Peyer's patch (tissue), 4 donors: ENCODE measurements around the gene TBC1D7.

ENCODE experiments used
- CTCF ChIP-seq, 6 experiments: fragments of 450-650 bp in 4 of 6; fragments of 200-600 bp in 2 of 6; sonication (generic) in 1 of 6; IDR thresholded peaks; one replicate each; pipeline ENCODE4 v1.5.1; 2017 to 2019; ENCODE audit warnings: antibody characterized with exemption in 6 of 6, mild to moderate bottlenecking in 3 of 6, moderate library complexity in 1 of 6
- POLR2A ChIP-seq, 2 donors: fragments of 450-650 bp; IDR thresholded peaks; one replicate each; pipeline ENCODE4 v1.5.1; 2017; ENCODE audit warnings: antibody characterized with exemption in 2 of 2, mild to moderate bottlenecking in 2 of 2, moderate library complexity in 2 of 2

- no peak for TF ChIP-seq CTCF (IDR thresholded peaks at IDR 0.05)
- TF ChIP-seq POLR2A (IDR thresholded peaks at IDR 0.05), result no peak
Measured at GRCh38 chr6:13355043-13355945, 27.0 kb upstream of the TBC1D7 start.
